BJ (cell line): ENCODE results near the gene FABP6. TPM values are rescaled to one million over a fixed set of nuclear protein-coding genes. Genes with fewer than 3 reads are reported as not detected.

Source experiments
- CTCF ChIA-PET: fragments of 350-600 bp; formaldehyde crosslinking; extraction: SDS; loops from one replicate; lab custom pipeline; 2021; ENCODE audit warnings: antibody characterized with exemption, inconsistent platforms; lab: Yijun Ruan, JAX
- POLR2A ChIA-PET: fragments of 300-600 bp; sonication (Branson Sonifier 250); formaldehyde crosslinking; extraction: SDS; loops from one replicate; lab custom pipeline; 2021; ENCODE audit warnings: antibody characterized with exemption; lab: Charles Lee
- DNase-seq: peaks from one replicate; pipeline ENCODE4 v3.0.0-alpha.2; 2011; ENCODE audit warnings: low read depth
- H3K27me3 ChIP-seq: 2 replicates; pipeline ENCODE4 v1.6.0; 2011; ENCODE audit warnings: low read length; ENCODE audit not compliant: control insufficient read depth, insufficient read depth
- H3K36me3 ChIP-seq: 2 replicates; pipeline ENCODE4 v1.5.1; 2011; ENCODE audit warnings: low read length; ENCODE audit not compliant: control insufficient read depth, insufficient read depth
- H3K4me3 ChIP-seq: 2 replicates; pipeline ENCODE4 v1.5.1; 2011; ENCODE audit warnings: low read depth, mild to moderate bottlenecking, control low read depth, low read length
- polyA plus RNA-seq: library from polyadenylated mRNA; depleted of rRNA; stranded (reverse); fragments of >200 nt; gene quantifications from 2 replicates; pipeline ENCODE4 v1.2.3, GENCODE V29; 2011
- TF ChIP-seq, protein P1 (sequence below): IDR thresholded peaks from 2 replicates; pipeline ENCODE4 v1.5.1; 2011; ENCODE audit warnings: low read depth, mild to moderate bottlenecking, control low read depth, inconsistent platforms, low read length, moderate library complexity; ENCODE audit not compliant: insufficient read depth

Gene FABP6
- polyA plus RNA-seq, 1 experiment = not detected

GRCh38 chr5:160254706-160255105 lies 25.4 kb downstream of the FABP6 start:
- no peak overlapping the region for H3K4me3 ChIP-seq
- TF ChIP-seq, protein P1, sequence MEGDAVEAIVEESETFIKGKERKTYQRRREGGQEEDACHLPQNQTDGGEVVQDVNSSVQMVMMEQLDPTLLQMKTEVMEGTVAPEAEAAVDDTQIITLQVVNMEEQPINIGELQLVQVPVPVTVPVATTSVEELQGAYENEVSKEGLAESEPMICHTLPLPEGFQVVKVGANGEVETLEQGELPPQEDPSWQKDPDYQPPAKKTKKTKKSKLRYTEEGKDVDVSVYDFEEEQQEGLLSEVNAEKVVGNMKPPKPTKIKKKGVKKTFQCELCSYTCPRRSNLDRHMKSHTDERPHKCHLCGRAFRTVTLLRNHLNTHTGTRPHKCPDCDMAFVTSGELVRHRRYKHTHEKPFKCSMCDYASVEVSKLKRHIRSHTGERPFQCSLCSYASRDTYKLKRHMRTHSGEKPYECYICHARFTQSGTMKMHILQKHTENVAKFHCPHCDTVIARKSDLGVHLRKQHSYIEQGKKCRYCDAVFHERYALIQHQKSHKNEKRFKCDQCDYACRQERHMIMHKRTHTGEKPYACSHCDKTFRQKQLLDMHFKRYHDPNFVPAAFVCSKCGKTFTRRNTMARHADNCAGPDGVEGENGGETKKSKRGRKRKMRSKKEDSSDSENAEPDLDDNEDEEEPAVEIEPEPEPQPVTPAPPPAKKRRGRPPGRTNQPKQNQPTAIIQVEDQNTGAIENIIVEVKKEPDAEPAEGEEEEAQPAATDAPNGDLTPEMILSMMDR = no peak
- no peaks in the 10 kb centered on the region for H3K27me3 ChIP-seq
- DNase-seq = no peak
- ChIA-PET POLR2A (no interaction called here), CTCF (no interaction called here)
- no peaks in the 10 kb centered on the region; the same call in 1 of the 2 replicates for H3K36me3 ChIP-seq

- Histone ChIP-seq H3K36me3 (no peaks in the 10 kb centered on the region), H3K4me3 (no peak overlapping the region), H3K27me3 (no peaks in the 10 kb centered on the region; the same call in 1 of the 2 replicates)
- CTCF ChIA-PET = interaction anchor here (1.0 kb wide), 1 partner anchor 512 kb away, joined by 3 read pairs; no protein-coding TSS in a partner anchor
- TF ChIP-seq, protein P1 = no peak
- no peak for DNase-seq
- POLR2A ChIA-PET = no interaction called here
Measured at GRCh38 chr5:160259341-160259740, 30.0 kb downstream of the FABP6 start.

DNA sequence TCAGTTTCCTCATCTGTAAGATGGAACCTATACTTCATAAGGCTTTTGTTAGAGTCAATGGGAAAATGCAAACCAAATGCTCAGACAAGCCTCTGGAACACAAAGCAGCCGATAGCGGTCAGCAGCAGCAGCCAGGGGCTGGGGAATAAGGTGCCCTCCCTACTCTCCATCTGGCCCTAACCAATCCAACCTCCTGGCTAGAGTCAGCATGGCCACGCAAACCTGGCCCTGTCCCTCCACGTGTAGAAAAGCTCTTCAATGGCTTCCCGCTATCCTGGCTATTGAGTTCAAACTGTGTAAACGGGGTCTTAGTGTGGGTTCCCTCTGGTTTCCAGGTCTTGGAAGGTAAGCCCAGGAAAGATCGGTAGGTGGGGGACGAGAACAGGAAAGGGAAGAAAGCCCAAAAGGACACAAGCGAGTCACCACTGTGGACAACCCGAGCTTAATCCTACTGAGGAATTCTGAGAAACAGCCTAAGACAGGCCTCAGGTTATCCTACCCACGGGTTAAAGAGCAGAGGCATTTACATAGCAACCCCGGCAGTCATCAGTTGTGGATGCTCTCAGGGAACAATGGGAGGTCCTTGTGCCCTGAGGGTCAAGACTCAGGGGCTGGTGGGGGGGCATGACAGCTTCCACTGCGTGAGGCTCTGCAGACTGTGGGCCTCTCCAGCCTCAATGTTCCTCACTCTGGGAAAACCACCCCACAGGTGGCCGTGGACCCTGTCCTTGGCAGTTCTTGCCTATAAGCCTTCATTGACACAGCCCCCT lies 30.9 kb downstream of the FABP6 start:
- TF ChIP-seq, protein P1 = no peak
- no peaks in the 10 kb centered on the region; the same call in 1 of the 2 replicates for H3K27me3 ChIP-seq
- DNase-seq = no peak
- POLR2A ChIA-PET = no interaction called here
- no peak overlapping the region for H3K4me3 ChIP-seq
- CTCF ChIA-PET = no interaction called here
- H3K36me3 ChIP-seq = no peaks in the 10 kb centered on the region

- CTCF ChIA-PET = no interaction called here
- Histone ChIP-seq H3K36me3 (no peaks in the 10 kb centered on the region), H3K27me3 (no peaks in the 10 kb centered on the region; the same call in 1 of the 2 replicates), H3K4me3 (no peak overlapping the region)
- POLR2A ChIA-PET = no interaction called here
- no peak for DNase-seq
- TF ChIP-seq, protein P1 = no peak
Measured at GRCh38 chr5:160260881-160261815, 31.8 kb downstream of the FABP6 start.
